PC-9 (cell line): ENCODE results near the gene POLD3.

Experiments
- CTCF ChIP-seq: fragments of 200-600 bp; sonication (generic); conservative IDR thresholded peaks from 2 replicates; pipeline ENCODE4 v1.6.1; 2017; ENCODE audit warnings: mixed run types, antibody characterized with exemption, mild to moderate bottlenecking, moderate library complexity
- EZH2 ChIP-seq: fragments of 200-600 bp; sonication (generic); IDR thresholded peaks from 2 replicates; pipeline ENCODE4 v1.8.0; 2017; ENCODE audit warnings: antibody characterized with exemption, low read depth

- TF ChIP-seq EZH2 (no peak), CTCF (no peak)
Measured at GRCh38 chr11:74675761-74676160, 83.4 kb downstream of the POLD3 start.
